NT2/D1 (cell line): ENCODE measurements around the gene SLC19A1.

ENCODE experiments used
- SUZ12 ChIP-seq: IDR thresholded peaks from 2 replicates; pipeline ENCODE4 v1.6.1; 2011; ENCODE audit not compliant: insufficient read length, insufficient read depth; ENCODE audit errors: extremely low read depth
- YY1 ChIP-seq: IDR thresholded peaks from 2 replicates; pipeline ENCODE4 v1.6.1; 2011; ENCODE audit not compliant: insufficient read length, insufficient read depth
- ZNF274 ChIP-seq: IDR thresholded peaks from 2 replicates; pipeline ENCODE4 v1.6.1; 2011; ENCODE audit warnings: mild to moderate bottlenecking, low read depth, low read length

- TF ChIP-seq YY1 (no peak), ZNF274 (no peak), SUZ12 (no peak)
Measured at GRCh38 chr21:45470087-45470515, 72.1 kb downstream of the SLC19A1 start.
